CD4-positive, alpha-beta T cell treated with Interleukin-17A for 1 hour (primary cell): ENCODE data around the gene KLHDC2.
"Not testable (repeated sequence)": the region's sequence is repeated elsewhere in the genome, so short reads cannot be mapped to it uniquely, and the experiment has no call there.

Experiments used
- DNase-seq: peaks from one replicate; pipeline ENCODE4 v3.0.0-alpha.2; 2020

The KLHDC2 gene

DNA sequence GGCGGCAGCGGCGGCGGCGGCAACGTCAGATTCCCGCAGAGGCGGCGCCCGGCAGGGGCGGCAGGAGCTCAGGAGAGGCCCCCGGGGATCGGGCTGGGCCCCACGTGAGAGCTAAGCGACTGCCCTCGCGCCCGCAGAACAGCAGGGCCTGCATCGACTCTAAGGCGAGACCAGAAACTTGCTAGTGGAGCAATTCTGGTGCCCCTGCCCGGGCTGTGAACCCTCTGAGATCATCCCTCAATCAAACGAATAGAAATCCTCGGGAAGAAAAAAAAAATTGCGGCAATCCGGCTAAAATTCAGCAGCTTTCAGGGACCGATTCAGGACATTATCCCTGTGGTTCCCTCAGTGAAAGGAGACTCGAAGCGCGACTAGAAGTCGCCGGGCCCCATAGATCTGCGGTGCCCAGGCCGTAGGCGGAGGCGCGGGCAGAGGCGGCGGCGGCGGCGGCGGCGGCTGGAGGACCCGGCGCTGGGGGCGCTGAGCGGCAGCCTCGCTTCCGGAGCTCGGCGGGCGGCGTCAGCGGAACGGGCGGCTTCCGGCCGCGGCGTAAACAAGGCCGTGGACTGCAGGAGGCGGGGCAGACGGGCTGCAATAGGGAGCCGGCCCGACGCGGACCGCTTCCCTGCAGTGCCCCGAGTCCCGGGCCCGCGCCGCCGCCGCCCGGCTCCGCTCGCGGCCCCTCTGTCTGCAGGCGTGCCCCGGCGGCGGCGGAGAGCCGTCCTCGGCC is at the start of gene KLHDC2:
KLHDC2 (plus strand) TSS at position 583 of the 730 bp plus-strand sequence. CDS start 316 bp downstream, outside the sequence.
- DNase-seq, result peak; percentile 89

DNA sequence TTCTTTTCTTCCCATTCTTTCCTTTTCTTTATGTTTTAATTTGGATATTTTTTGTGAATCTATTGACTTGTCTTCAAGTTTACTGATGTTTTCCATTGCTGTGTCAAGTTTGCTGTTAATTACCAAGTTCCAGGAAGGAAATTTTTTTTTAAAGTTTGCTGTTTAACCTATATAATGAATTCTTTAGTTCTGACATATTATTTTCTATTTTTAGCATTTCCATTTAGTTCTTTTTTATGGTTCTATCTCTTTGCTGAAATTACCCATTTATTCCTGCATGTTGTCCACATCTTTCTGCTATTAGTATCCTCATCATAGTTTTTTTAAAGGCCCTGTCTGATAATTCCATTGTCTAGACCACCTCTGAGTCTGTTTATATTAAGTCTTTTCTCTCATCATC is 47.2 kb upstream of the KLHDC2 start:
- no peak for DNase-seq

DNA sequence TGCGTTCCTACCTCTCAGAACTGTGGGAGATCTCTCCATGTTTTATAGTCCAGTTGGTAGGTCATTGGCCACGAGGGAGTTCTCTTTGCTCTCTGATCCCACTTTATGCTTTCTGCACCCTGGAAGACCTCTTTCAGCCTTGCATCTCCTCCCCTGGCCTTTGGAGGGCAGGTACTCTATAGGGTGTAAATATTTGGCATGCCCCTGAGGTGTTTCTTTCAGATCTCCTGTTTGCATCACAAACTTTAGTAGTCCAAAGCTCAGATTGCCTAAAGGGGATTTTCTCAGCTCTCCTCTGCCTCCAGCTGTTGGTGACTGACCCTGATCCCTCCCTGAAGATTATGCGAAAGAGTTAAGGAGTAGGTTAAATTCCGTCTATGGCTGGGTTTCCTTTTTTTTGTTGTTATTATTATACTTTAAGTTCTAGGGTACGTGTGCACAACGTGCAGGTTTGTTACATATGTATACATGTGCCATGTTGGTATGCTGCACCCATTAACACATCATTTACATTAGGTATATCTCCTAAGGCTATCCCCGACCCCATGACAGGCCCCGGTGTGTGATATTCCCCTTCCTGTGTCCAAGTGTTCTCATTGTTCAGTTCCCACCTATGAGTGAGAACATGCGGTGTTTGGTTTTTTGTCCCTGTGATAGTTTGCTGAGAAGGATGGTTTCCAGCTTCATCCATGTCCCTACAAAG is 46.1 kb upstream of the KLHDC2 start:
- DNase-seq, result not testable (repeated sequence)

GRCh38 chr14:49727171-49727570 is 40.8 kb upstream of the KLHDC2 start:
- no peak for DNase-seq

DNA sequence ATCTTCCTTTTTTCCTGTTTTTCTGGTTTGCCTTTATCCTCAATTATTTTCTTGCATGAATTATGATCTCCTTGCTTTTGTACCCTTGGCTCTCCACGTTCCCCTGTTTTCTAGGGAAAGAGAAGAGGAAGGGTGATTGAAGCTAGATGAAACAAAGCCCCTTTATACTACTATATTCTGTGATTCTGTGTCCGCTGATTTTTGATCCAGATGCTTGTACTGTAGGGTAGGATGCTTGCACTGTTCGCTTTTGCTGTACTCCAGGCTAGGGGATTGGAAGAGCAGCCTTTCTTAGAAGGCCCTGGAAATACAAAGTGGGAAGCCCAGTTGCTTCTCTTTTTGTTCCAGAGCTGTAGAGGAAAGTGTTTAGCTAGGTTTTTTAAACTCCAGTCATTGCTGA is 35.1 kb upstream of the KLHDC2 start:
- no peak for DNase-seq

DNA sequence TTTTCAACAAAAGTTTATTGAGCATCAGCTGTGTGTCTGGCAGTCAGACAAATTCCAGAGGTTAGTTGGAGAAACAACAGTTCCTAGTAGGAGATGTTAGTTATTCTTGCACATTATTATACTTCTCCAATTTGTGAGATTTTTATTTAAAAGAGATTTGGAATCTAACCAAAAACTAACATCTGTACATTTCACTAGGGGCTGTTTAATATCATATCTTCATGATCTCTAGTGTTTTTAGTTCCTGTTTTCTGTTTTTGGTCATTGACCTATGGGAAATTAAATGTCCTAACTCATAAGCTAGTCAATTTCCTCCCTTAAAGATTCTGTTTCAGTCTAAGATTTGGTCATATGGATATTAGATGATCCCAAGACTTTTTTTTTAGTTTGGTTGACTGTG is 34.1 kb upstream of the KLHDC2 start:
- no peak for DNase-seq

GRCh38 chr14:49735669-49736068 is 32.3 kb upstream of the KLHDC2 start:
- DNase-seq, result not testable (repeated sequence)

DNA sequence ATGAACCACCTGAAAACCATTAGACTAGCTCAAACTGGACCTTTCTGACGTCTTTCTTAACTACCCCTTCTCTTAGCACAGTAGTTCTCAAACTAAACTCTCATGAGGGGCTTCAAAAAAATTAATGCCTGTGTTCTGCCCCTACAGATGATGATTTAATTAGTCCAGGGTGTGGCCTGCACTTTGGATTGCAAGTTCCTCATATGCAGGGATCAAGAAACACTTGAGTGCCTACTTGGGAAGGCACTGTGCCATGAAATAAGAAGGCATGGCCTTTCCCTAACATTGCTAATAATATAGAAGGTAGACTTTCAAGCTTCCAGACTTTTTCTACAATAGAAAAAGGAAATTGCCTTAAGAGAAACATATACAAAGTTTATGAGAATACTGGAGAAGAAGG is 22.8 kb upstream of the KLHDC2 start:
- DNase-seq, result no peak

GRCh38 chr14:49746476-49746875 is 21.5 kb upstream of the KLHDC2 start:
- DNase-seq, result not testable (repeated sequence)

GRCh38 chr14:49754570-49755097 is 13.3 kb upstream of the KLHDC2 start:
- DNase-seq, result no peak

DNA sequence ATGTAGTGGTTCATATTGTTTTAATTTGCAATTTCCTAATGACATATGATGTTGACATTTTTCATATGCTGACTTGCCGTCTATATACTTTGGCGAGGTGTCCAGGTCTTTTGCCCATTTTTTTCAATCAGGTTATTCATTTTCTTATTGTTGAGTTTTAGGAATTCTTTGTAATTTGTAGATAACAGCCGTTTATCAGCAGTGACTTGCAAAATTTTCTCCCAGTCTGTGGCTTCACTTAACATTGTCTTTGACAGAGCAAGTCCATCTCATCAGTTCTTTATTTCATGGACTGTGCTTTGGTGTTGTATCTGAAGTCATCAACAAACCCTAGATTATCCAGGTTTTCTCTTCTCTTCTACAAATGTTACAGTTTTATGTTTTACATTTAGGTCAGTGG is 12.6 kb upstream of the KLHDC2 start:
- no peak for DNase-seq

- no peak for DNase-seq
Measured at GRCh38 chr14:49761839-49762551, 6.0 kb upstream of the KLHDC2 start.

DNA sequence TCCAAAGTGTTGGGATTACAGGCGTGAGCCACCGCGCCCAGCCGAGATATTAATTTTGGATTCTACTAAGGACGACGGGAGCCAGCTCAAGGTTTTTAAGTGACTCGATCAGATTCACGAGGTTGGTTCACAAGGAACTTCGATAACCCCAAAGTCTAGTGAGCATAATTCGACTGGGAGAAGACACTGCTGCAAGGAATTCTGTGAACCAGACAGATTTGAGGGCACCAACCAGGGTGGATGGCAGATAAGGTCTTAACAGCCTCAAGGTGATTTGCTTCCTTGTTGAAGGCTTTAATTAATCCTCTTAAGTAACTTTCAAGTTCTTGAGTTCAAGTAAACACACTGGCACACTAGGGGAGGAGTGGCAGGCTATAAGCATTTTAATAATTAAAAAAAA is 1.1 kb upstream of the KLHDC2 start:
- peak; percentile 4 for DNase-seq

GRCh38 chr14:49767270-49767570 is 733 bp upstream of the KLHDC2 start:
- no peak for DNase-seq

GRCh38 chr14:49768301-49769121 is 558 bp downstream of the KLHDC2 start:
- DNase-seq, result peak; percentile 81

GRCh38 chr14:49769171-49769570 is 1.2 kb downstream of the KLHDC2 start:
- no peak for DNase-seq

DNA sequence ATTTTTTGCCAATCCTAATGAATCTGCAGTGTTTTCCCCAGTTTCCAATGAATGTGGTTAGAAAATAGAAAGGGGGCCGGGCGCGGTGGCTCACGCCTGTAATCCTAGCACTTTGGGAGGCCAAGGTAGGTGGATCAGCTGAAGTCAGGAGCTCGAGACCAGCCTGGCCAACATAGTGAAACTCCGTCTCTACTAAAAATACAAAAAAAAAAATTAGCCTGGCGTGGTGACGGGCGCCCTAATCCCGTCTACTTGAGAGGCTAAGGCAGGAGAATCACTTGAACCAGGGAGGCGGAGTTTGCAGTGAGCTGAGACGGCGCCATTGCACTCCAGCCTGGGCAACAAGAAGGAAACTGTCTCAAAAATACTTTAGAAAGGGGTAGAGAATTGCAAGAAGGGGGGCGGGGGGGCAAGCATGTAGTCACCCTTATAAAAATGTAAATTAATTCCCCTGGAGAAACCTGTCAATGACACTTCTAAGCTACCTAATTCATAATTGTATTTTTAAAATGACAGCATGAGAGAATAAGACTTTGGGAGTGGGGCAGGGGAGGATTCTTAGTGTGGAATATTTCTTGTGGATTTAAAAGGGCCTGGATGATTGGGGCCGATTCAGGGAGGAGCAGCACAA is 1.7 kb downstream of the KLHDC2 start:
- DNase-seq, result no peak

- DNase-seq, result no peak
Measured at GRCh38 chr14:49770212-49770817, 2.4 kb downstream of the KLHDC2 start.

DNA sequence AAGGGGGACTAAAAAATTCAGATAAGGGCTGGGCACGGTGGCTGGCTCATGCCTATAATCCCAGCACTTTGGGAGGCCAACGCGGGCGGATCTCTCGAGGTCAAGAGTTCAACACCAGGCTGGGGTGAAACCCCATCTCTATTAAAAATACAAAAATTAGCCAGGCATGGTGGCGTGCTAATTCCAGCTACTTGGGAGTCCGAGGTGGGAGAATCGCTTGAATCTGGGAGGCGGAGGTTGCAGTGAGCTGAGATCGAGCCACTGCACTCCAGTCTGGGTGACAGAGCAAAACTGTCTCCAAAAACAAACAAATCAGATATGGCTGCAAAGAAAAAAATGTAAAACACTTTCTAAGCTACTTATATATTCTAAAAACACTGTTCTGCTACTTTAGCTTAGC is 3.7 kb downstream of the KLHDC2 start:
- DNase-seq, result not testable (repeated sequence)

GRCh38 chr14:49774106-49774505 is 6.2 kb downstream of the KLHDC2 start:
- DNase-seq, result no peak

- DNase-seq, result no peak
Measured at GRCh38 chr14:49778421-49778820, 10.5 kb downstream of the KLHDC2 start.

DNA sequence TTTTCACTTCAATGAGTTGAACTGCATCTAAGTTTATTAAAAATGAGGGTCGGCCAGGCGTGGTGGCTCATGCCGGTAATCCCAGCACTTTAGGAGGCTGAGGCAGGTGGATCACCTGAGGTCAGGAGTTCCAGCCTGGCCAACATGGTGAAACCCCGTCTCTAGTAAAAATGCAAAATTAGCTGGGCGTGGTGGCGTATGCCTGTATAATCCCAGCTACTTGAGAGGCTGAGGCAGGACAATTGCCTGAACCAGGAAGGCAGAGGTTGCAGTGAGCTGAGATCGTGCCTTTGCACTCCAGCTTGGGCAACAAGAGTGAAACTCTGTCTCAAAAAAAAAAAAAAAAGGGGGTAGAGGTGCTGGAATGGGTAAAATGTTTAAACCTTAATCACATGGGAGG is 13.1 kb downstream of the KLHDC2 start:
- DNase-seq, result not testable (repeated sequence)
